K562 (cell line): Measurements from ENCODE around the gene TMEM63A. TPM values are rescaled to one million over a fixed set of nuclear protein-coding genes. Genes with fewer than 3 reads are reported as not detected.
"Not testable (repeated sequence)": the region's sequence is repeated elsewhere in the genome, so short reads cannot be mapped to it uniquely, and the experiment has no call there.

Source experiments
- ATAC-seq: fragments of 200-7000 bp; cut with Tn5 transposase; 3 replicates; pipeline ENCODE4 v1.9.1; 2020; ENCODE audit warnings: moderate library complexity
- BruUV-seq: library from RNA; stranded (reverse); fragments of 400-500 nt; replicated peaks from 2 replicates; lab custom pipeline; 2021; lab: Mats Ljungman, UMichigan
- CTCF ChIA-PET: fragments of 300-600 bp; formaldehyde crosslinking; extraction: SDS; loops from one replicate; lab custom pipeline; 2021; ENCODE audit warnings: low intra/inter-chr PET ratio; lab: Yijun Ruan, JAX
- POLR2A ChIA-PET: fragments of 300-600, 350-650 bp; sonication (Branson Sonifier 250); formaldehyde crosslinking; extraction: SDS; loops from one replicate; lab custom pipeline; 2021; ENCODE audit warnings: antibody characterized with exemption, inconsistent platforms; lab: Yijun Ruan, JAX
- DNase-seq, 4 experiments: peaks; one replicate each; pipeline versions ENCODE4 v3.0.0 to v3.0.0-alpha.2; 2011 to 2018; ENCODE audit warnings: low spot score in 3 of 4, mixed read lengths in 3 of 4; ENCODE audit errors: extremely low read depth in 1 of 4
- FAIRE-seq: peaks from 2 replicates; lab custom pipeline; 2011; peaks lifted over from hg19 to GRCh38; lab: Jason Lieb, UNC
- H2AFZ ChIP-seq: 2 replicates; pipeline ENCODE4 v1.6.0; 2011; ENCODE audit warnings: low read depth, low read length, control low read depth, inconsistent platforms
- H3K27ac ChIP-seq: fragments of 200-600 bp; 3 replicates; pipeline ENCODE4 v1.8.0; 2011; ENCODE audit warnings: low read depth, mild to moderate bottlenecking, control low read depth, inconsistent platforms, low read length, moderate library complexity, mixed read lengths; ENCODE audit errors: extremely low read depth
- H3K27me3 ChIP-seq, 2 experiments: fragments of 300-600 bp in 1 of 2; 2 replicates in 1 of 2; 3 replicates in 1 of 2; pipeline versions ENCODE4 v1.6.0 to v1.8.0; 2011; ENCODE audit warnings: inconsistent platforms in 2 of 2, low read length in 2 of 2, mild to moderate bottlenecking in 1 of 2, mixed read lengths in 1 of 2, moderate library complexity in 1 of 2; ENCODE audit not compliant: control insufficient read depth in 2 of 2, insufficient read depth in 2 of 2
- H3K36me3 ChIP-seq: fragments of 300-600 bp; 3 replicates; pipeline ENCODE4 v1.8.0; 2011; ENCODE audit warnings: mild to moderate bottlenecking, low read length, inconsistent platforms; ENCODE audit not compliant: control insufficient read depth, insufficient read depth
- H3K4me1 ChIP-seq, 2 experiments: fragments of 200-600 bp in 1 of 2; replicated peaks in 1 of 2; 2 replicates in 1 of 2; 3 replicates in 1 of 2; pipeline versions ENCODE4 v1.5.1 to v1.8.0; 2011; ENCODE audit warnings: inconsistent platforms in 2 of 2, low read length in 2 of 2, mild to moderate bottlenecking in 1 of 2, mixed read lengths in 1 of 2, moderate library complexity in 1 of 2; ENCODE audit not compliant: control insufficient read depth in 2 of 2, insufficient read depth in 2 of 2
- H3K4me2 ChIP-seq: 2 replicates; pipeline ENCODE4 v1.6.1; 2011; ENCODE audit warnings: low read length, control low read depth, inconsistent platforms, mixed read lengths; ENCODE audit not compliant: insufficient read depth
- H3K4me3 ChIP-seq: fragments of 200-600 bp; sonication (generic), shearing (Covaris generic); 2 replicates; pipeline ENCODE4 v1.5.1; 2016; ENCODE audit warnings: control low read depth, inconsistent platforms
- H3K79me2 ChIP-seq: fragments of 200-600 bp; 3 replicates; pipeline ENCODE4 v1.8.0; 2011; ENCODE audit warnings: low read length, inconsistent platforms; ENCODE audit not compliant: control insufficient read depth, insufficient read depth
- H3K9ac ChIP-seq, 2 experiments: 2 replicates each; pipeline versions ENCODE4 v1.6.0 to v1.6.1; 2011; ENCODE audit warnings: low read depth in 2 of 2, low read length in 2 of 2, control low read depth in 1 of 2, inconsistent platforms in 1 of 2, mild to moderate bottlenecking in 1 of 2, mixed read lengths in 1 of 2; ENCODE audit not compliant: insufficient read depth in 1 of 2
- H3K9me1 ChIP-seq: one replicate; pipeline ENCODE4 v1.6.0; 2011; ENCODE audit warnings: inconsistent platforms, mild to moderate bottlenecking, low read length, moderate library complexity; ENCODE audit not compliant: control insufficient read depth, insufficient read depth
- H3K9me3 ChIP-seq: replicated peaks from 2 replicates; pipeline ENCODE4 v1.5.1; 2011; ENCODE audit warnings: low read depth, low read length, inconsistent platforms; ENCODE audit not compliant: control insufficient read depth, insufficient read depth
- H4K20me1 ChIP-seq: replicated peaks from 2 replicates; pipeline ENCODE4 v1.6.1; 2011; ENCODE audit warnings: low read length, inconsistent platforms, mixed read lengths; ENCODE audit not compliant: control insufficient read depth, insufficient read depth
- ARNT ChIP-seq, 2 experiments: fragments of 450-650 bp; IDR thresholded peaks; 2 replicates each; pipeline ENCODE4 v1.6.1; 2016; ENCODE audit warnings: mild to moderate bottlenecking in 1 of 2
- BCOR ChIP-seq: fragments of 450-650 bp; IDR thresholded peaks from 2 replicates; pipeline ENCODE4 v1.6.1; 2016
- FOXK2 ChIP-seq, 2 experiments: fragments of 450-650 bp; IDR thresholded peaks in 1 of 2; conservative IDR thresholded peaks in 1 of 2; 2 replicates each; pipeline ENCODE4 v1.6.1; 2016; ENCODE audit warnings: low read depth in 2 of 2, mild to moderate bottlenecking in 1 of 2
- GATAD2A ChIP-seq: fragments of 450-650 bp; IDR thresholded peaks from 2 replicates; pipeline ENCODE4 v1.6.1; 2017
- IRF9 ChIP-seq: fragments of 450-650 bp; IDR thresholded peaks from 2 replicates; pipeline ENCODE4 v1.6.1; 2016; ENCODE audit warnings: missing biosample characterization, missing genetic modification characterization
- MLLT1 ChIP-seq, 2 experiments: fragments of 450-650 bp; IDR thresholded peaks; 2 replicates each; pipeline ENCODE4 v1.6.1; 2016
- NFRKB ChIP-seq: fragments of 450-650 bp; IDR thresholded peaks from 2 replicates; pipeline ENCODE4 v1.6.1; 2016; ENCODE audit warnings: low read depth
- SMARCA4 ChIP-seq: fragments of 450-650 bp; IDR thresholded peaks from 2 replicates; pipeline ENCODE4 v1.6.1; 2016
- ZNF316 ChIP-seq: fragments of 450-650 bp; IDR thresholded peaks from 2 replicates; pipeline ENCODE4 v1.6.1; 2016
- ZNF512 ChIP-seq: IDR thresholded peaks from 2 replicates; pipeline ENCODE4 v1.6.1; 2016; ENCODE audit warnings: missing genetic modification characterization, missing compliant biosample characterization
- WGBS: fragments of 100-300 bp; shearing (Covaris generic); methylation state at CpG from one replicate; pipeline ENCODE4 v1.1.6; 2016; ENCODE audit warnings: low coverage, mixed read lengths; ENCODE audit not compliant: insufficient coverage; ENCODE audit errors: missing lambda C conversion rate; 5-methylcytosine and 5-hydroxymethylcytosine counted together
- in situ Hi-C: fragments of 300-500 bp; cut with MboI; formaldehyde crosslinking; loops from 4 replicates; pipeline ENCODE4 v1.15.0; 2018; ENCODE audit warnings: inconsistent platforms, mixed read lengths
- intact Hi-C: fragments of 100-400 bp; cut with micrococcal nuclease; formaldehyde crosslinking; loops from 2 replicates; pipeline ENCODE4 v1.14.2; 2022
- polyA plus RNA-seq, 8 experiments: library from polyadenylated mRNA; depleted of rRNA in 4 of 8; stranded (reverse) in 5 of 8; unstranded in 3 of 8; fragments of >200 nt; fragmentation: Nextera tagmentation in 2 of 8; fragmentation: Illumina TruSeq in 1 of 8; extraction: Ambion mirVana in 2 of 8; extraction: Trizol in 1 of 8; gene quantifications; 2 replicates each; pipeline versions ENCODE4 v1.2.1 to v1.2.3, GENCODE V29; 2011 to 2014; ENCODE audit warnings: inconsistent platforms in 1 of 8, missing spikeins in 1 of 8
- total RNA-seq, 7 experiments: library from RNA; depleted of rRNA in 6 of 7; stranded (reverse); fragments of >200 nt in 6 of 7; fragmentation: Illumina TruSeq in 2 of 7; extraction: Trizol in 2 of 7; gene quantifications; 2 replicates each; pipeline versions ENCODE4 v1.2.1 to v1.2.3, GENCODE V29; 2011 to 2021; ENCODE audit warnings: low replicate concordance in 1 of 7

The TMEM63A gene
- total and polyA plus RNA-seq, 9 of the 15 experiments (the other 6 are each of a cell fraction or from before 2014, with no cell fraction given): 2.0 to 54.6 (median 17.5) TPM

GRCh38 chr1:225929462-225929861 lies 47.3 kb upstream of the TMEM63A start:
- in situ Hi-C loops, H3K79me2 ChIP-seq, ATAC-seq, H3K9me3 ChIP-seq, H4K20me1 ChIP-seq, H3K36me3 ChIP-seq, H3K4me3 ChIP-seq, H3K27me3 ChIP-seq, DNase-seq, H3K9me1 ChIP-seq, BruUV-seq, H3K4me2 ChIP-seq, CTCF ChIA-PET, FAIRE-seq: not testable (repeated sequence)
- peak overlapping the region; percentile 98 for H3K27ac ChIP-seq
- H3K9ac ChIP-seq: peak overlapping the region in 1 of 2 experiments; percentile 87; a peak in 1 of 4 replicates
- peaks cover 53 to 54% of the 10 kb centered on the region in 2 experiments for H3K4me1 ChIP-seq
- POLR2A ChIA-PET: interaction anchor here (1.5 kb wide), 1 partner anchor 46 kb away, joined by 4 read pairs; no protein-coding TSS in a partner anchor
- 81% methylated on average over 3 of the region's 3 CpGs for WGBS
- peak overlapping the region; percentile 67 for H2AFZ ChIP-seq
- intact Hi-C loops: loop anchor here (2.0 to 5.0 kb wide), 3 partner anchors 33 to 133 kb away; partner anchors contain the start of genes H3-3A and SDE2
- TF ChIP-seq MLLT1 (IDR thresholded peaks at IDR 0.05): peak in 1 of 2 experiments; percentile 96; a peak in 2 of 4 replicates
- TF ChIP-seq ARNT (IDR thresholded peaks at IDR 0.05): 0 out of 4 replicates have a peak, but pooled peaks of 1 of the 2 experiments have one; percentile 23
- peak; percentile 45 for TF ChIP-seq NFRKB
- 0 out of 2 replicates have a peak, but pooled peaks have one; percentile 8 for TF ChIP-seq BCOR
- TF ChIP-seq ZNF512 (tag): peak; percentile 64; the same call in 1 of the 2 replicates
- peak; percentile 40; the same call in 1 of the 2 replicates for TF ChIP-seq ZNF316
- peak; percentile 42 to 57; a peak in 2 of 4 replicates for TF ChIP-seq FOXK2 (conservative IDR thresholded peaks at IDR 0.05 in 1 of 2, IDR thresholded peaks at IDR 0.05 in 1 of 2; ENCODE audit: low read depth in 2 of 2)
- peak; percentile 53 for TF ChIP-seq SMARCA4
- 0 out of 2 replicates have a peak, but pooled peaks have one; percentile 38 for TF ChIP-seq IRF9 (tag)
- TF ChIP-seq GATAD2A: peak; percentile 62; the same call in 1 of the 2 replicates
